H1 (cell line): ENCODE data around the gene DGAT2. TPM values are rescaled to one million over a fixed set of nuclear protein-coding genes. Genes with fewer than 3 reads are reported as not detected.

Source experiments
- CTCF ChIA-PET: fragments of 300-600 bp; sonication (Branson Sonifier 250); formaldehyde crosslinking; loops from one replicate; lab custom pipeline; 2021; ENCODE audit not compliant: partially characterized antibody; lab: Charles Lee
- POLR2A ChIA-PET: fragments of 300-600 bp; sonication (Branson Sonifier 250); formaldehyde crosslinking; loops from one replicate; lab custom pipeline; 2021; ENCODE audit warnings: inconsistent platforms; ENCODE audit not compliant: partially characterized antibody; lab: Charles Lee
- DNase-seq, 2 experiments: peaks; one replicate each; pipeline versions ENCODE4 v3.0.0 to v3.0.0-alpha.2; 2010 to 2022; ENCODE audit warnings: low spot score in 2 of 2, low read depth in 1 of 2, mixed read lengths in 1 of 2
- FAIRE-seq: peaks from 2 replicates; lab custom pipeline; 2011; peaks lifted over from hg19 to GRCh38; lab: Jason Lieb, UNC
- H2AFZ ChIP-seq: 2 replicates; pipeline ENCODE4 v1.8.1; 2012; ENCODE audit warnings: low read length, inconsistent platforms
- H2AK5ac ChIP-seq: 2 replicates; pipeline ENCODE4 v1.6.1; 2013; ENCODE audit warnings: low read depth, low read length
- H2BK120ac ChIP-seq: replicated peaks from 2 replicates; pipeline ENCODE3; 2013; ENCODE audit warnings: low read depth, low read length, inconsistent platforms
- H2BK12ac ChIP-seq: 2 replicates; pipeline ENCODE4 v1.6.1; 2013; ENCODE audit warnings: low read depth, low read length
- H2BK15ac ChIP-seq: 2 replicates; pipeline ENCODE4 v1.6.1; 2013; ENCODE audit warnings: low read length
- H2BK20ac ChIP-seq: 2 replicates; pipeline ENCODE4 v1.6.1; 2013; ENCODE audit warnings: low read length
- H2BK5ac ChIP-seq: 2 replicates; pipeline ENCODE4 v1.6.1; 2013; ENCODE audit warnings: low read depth, low read length
- H3K14ac ChIP-seq: 2 replicates; pipeline ENCODE4 v1.6.1; 2013; ENCODE audit warnings: inconsistent platforms; ENCODE audit not compliant: insufficient read length
- H3K18ac ChIP-seq: 2 replicates; pipeline ENCODE4 v1.6.1; 2013; ENCODE audit warnings: low read length; ENCODE audit errors: extremely low read depth
- H3K23ac ChIP-seq: 2 replicates; pipeline ENCODE4 v1.6.1; 2013; ENCODE audit warnings: inconsistent platforms; ENCODE audit not compliant: insufficient read length
- H3K23me2 ChIP-seq: 2 replicates; pipeline ENCODE4 v1.6.1; 2013; ENCODE audit warnings: low read depth, low read length
- H3K27ac ChIP-seq: 2 replicates; pipeline ENCODE4 v1.6.1; 2011; ENCODE audit warnings: low read depth, low read length, inconsistent platforms
- H3K27me3 ChIP-seq, 4 experiments: replicated peaks in 1 of 4; 1 replicate in 1 of 4; 2 replicates in 3 of 4; pipeline versions ENCODE4 v1.6.1 to v1.8.1; 2011 to 2013; ENCODE audit warnings: low read length in 3 of 4, mild to moderate bottlenecking in 3 of 4, inconsistent platforms in 2 of 4, mixed read lengths in 2 of 4, moderate library complexity in 1 of 4; ENCODE audit not compliant: control insufficient read depth in 3 of 4, insufficient read depth in 3 of 4; ENCODE audit errors: extremely low read depth in 1 of 4
- H3K36me3 ChIP-seq, 4 experiments: 2 replicates each; pipeline versions ENCODE4 v1.6.1 to v1.8.1; 2011 to 2013; ENCODE audit warnings: mild to moderate bottlenecking in 4 of 4, low read length in 3 of 4, moderate library complexity in 2 of 4, control low read depth in 1 of 4, inconsistent platforms in 1 of 4; ENCODE audit not compliant: insufficient read depth in 4 of 4, control insufficient read depth in 2 of 4
- H3K4ac ChIP-seq: replicated peaks from 2 replicates; pipeline ENCODE3; 2013; ENCODE audit warnings: low read length, low read depth, mixed read lengths, inconsistent platforms; ENCODE audit not compliant: insufficient read length
- H3K4me1 ChIP-seq, 4 experiments: replicated peaks in 1 of 4; 1 replicate in 1 of 4; 2 replicates in 3 of 4; pipeline versions ENCODE4 v1.6.1 to v1.8.1; 2011 to 2013; ENCODE audit warnings: low read length in 3 of 4, inconsistent platforms in 2 of 4, mixed read lengths in 1 of 4; ENCODE audit not compliant: insufficient read depth in 4 of 4, control insufficient read depth in 3 of 4
- H3K4me2 ChIP-seq, 2 experiments: 2 replicates each; pipeline versions ENCODE4 v1.6.1 to v1.8.1; 2011 to 2013; ENCODE audit warnings: low read depth in 2 of 2, low read length in 2 of 2, control low read depth in 1 of 2, inconsistent platforms in 1 of 2, mild to moderate bottlenecking in 1 of 2; ENCODE audit not compliant: insufficient read depth in 1 of 2
- H3K4me3 ChIP-seq, 4 experiments: fragments of 200-600, 300-600 bp in 1 of 4; sonication (generic), shearing (Covaris generic), sonication (Bioruptor Twin) in 1 of 4; 2 replicates each; pipeline versions ENCODE4 v1.5.1 to v1.8.1; 2011 to 2016; ENCODE audit warnings: low read length in 4 of 4, low read depth in 3 of 4, control low read depth in 2 of 4, inconsistent platforms in 2 of 4, mild to moderate bottlenecking in 2 of 4, mixed read lengths in 1 of 4, moderate library complexity in 1 of 4; ENCODE audit not compliant: insufficient read depth in 2 of 4; ENCODE audit errors: extremely low read depth in 1 of 4
- H3K56ac ChIP-seq: replicated peaks from 2 replicates; pipeline ENCODE3; 2013; ENCODE audit warnings: low read depth, mild to moderate bottlenecking, mixed read lengths, low read length, inconsistent platforms; ENCODE audit not compliant: insufficient read length
- H3K79me1 ChIP-seq: 2 replicates; pipeline ENCODE4 v1.6.1; 2013; ENCODE audit warnings: low read depth, low read length, control low read depth
- H3K79me2 ChIP-seq, 2 experiments: 2 replicates each; pipeline versions ENCODE4 v1.6.1 to v1.8.1; 2012 to 2013; ENCODE audit warnings: low read length in 2 of 2, mild to moderate bottlenecking in 2 of 2, inconsistent platforms in 1 of 2; ENCODE audit not compliant: insufficient read depth in 2 of 2, control insufficient read depth in 1 of 2
- H3K9ac ChIP-seq, 4 experiments: replicated peaks in 1 of 4; 1 replicate in 1 of 4; 2 replicates in 3 of 4; pipeline versions ENCODE4 v1.6.1 to v1.8.1; 2011 to 2013; ENCODE audit warnings: low read depth in 3 of 4, low read length in 3 of 4, control low read depth in 2 of 4, mild to moderate bottlenecking in 2 of 4, moderate library complexity in 2 of 4, inconsistent platforms in 1 of 4; ENCODE audit errors: extremely low read depth in 1 of 4
- H3K9me3 ChIP-seq, 2 experiments: 2 replicates each; pipeline versions ENCODE4 v1.6.1 to v1.8.1; 2012 to 2013; ENCODE audit warnings: mild to moderate bottlenecking in 2 of 2, moderate library complexity in 2 of 2, control low read depth in 1 of 2, inconsistent platforms in 1 of 2, low read depth in 1 of 2, low read length in 1 of 2, mixed read lengths in 1 of 2; ENCODE audit not compliant: insufficient read depth in 2 of 2
- H4K20me1 ChIP-seq, 2 experiments: replicated peaks in 1 of 2; 2 replicates each; pipeline versions ENCODE3 to v1.8.1; 2011 to 2013; ENCODE audit warnings: inconsistent platforms in 2 of 2, low read length in 2 of 2, mild to moderate bottlenecking in 1 of 2; ENCODE audit not compliant: insufficient read depth in 2 of 2, control insufficient read depth in 1 of 2
- H4K5ac ChIP-seq: 2 replicates; pipeline ENCODE4 v1.6.1; 2013; ENCODE audit warnings: low read length, low read depth, mixed read lengths, inconsistent platforms; ENCODE audit not compliant: insufficient read length
- H4K8ac ChIP-seq: 2 replicates; pipeline ENCODE4 v1.8.0; 2013; ENCODE audit warnings: mild to moderate bottlenecking, moderate library complexity, low read length, inconsistent platforms; ENCODE audit not compliant: insufficient read depth; ENCODE audit errors: extremely low read depth
- H4K91ac ChIP-seq: replicated peaks from 2 replicates; pipeline ENCODE3; 2013; ENCODE audit warnings: low read length, mixed read lengths, inconsistent platforms; ENCODE audit not compliant: insufficient read length
- CTCF ChIP-seq, 3 experiments: IDR thresholded peaks; 1 replicate in 2 of 3; 2 replicates in 1 of 3; pipeline versions ENCODE4 v1.5.1 to v1.6.1; 2011; ENCODE audit warnings: low read length in 3 of 3, mild to moderate bottlenecking in 3 of 3, inconsistent platforms in 2 of 3, low read depth in 1 of 3, moderate library complexity in 1 of 3; ENCODE audit not compliant: insufficient read depth in 1 of 3; ENCODE audit errors: control extremely low read depth in 1 of 3
- E2F6 ChIP-seq: IDR thresholded peaks from 2 replicates; pipeline ENCODE4 v1.6.1; 2012; ENCODE audit warnings: inconsistent platforms
- HDAC6 ChIP-seq: IDR thresholded peaks from one replicate; pipeline ENCODE4 v1.7.1; 2012; ENCODE audit warnings: low read depth, mild to moderate bottlenecking, inconsistent platforms, low read length, moderate library complexity
- SP2 ChIP-seq: IDR thresholded peaks from 2 replicates; pipeline ENCODE4 v1.6.1; 2012; ENCODE audit warnings: mild to moderate bottlenecking, low read length, inconsistent platforms
- WGBS, 2 experiments: shearing (Covaris generic) in 1 of 2; methylation state at CpG; one replicate each; pipeline versions ENCODE4 v1.1.6 to v1.1.7; 2013 to 2015; ENCODE audit warnings: low lambda C conversion rate in 2 of 2, mixed read lengths in 2 of 2, inconsistent platforms in 1 of 2, low coverage in 1 of 2, missing lambda C conversion rate in 1 of 2; ENCODE audit not compliant: insufficient replicate concordance in 2 of 2, insufficient coverage in 1 of 2, insufficient read length in 1 of 2; ENCODE audit errors: extremely low coverage in 1 of 2, missing lambda C conversion rate in 1 of 2; 5-methylcytosine and 5-hydroxymethylcytosine counted together
- polyA plus RNA-seq, 7 experiments: library from polyadenylated mRNA; depleted of rRNA in 3 of 7; stranded (reverse) in 5 of 7; unstranded in 2 of 7; fragments of >200 nt in 5 of 7; fragments of 200-250 nt in 2 of 7; gene quantifications; 1 replicate in 5 of 7; 2 replicates in 1 of 7; 4 replicates in 1 of 7; pipeline versions ENCODE4 v1.2.1 to v1.2.3, GENCODE V29; 2011 to 2013; ENCODE audit warnings: missing spikeins in 2 of 7, mixed read lengths in 2 of 7
- total RNA-seq: library from RNA; stranded (reverse); fragmentation: NEBNext Ultra II Directional; extraction: Animal tissue kit (Norgen Biotek cat#: 25700); gene quantifications from 2 replicates; pipeline ENCODE4 v1.2.1, GENCODE V29; 2021

The DGAT2 gene
- total and polyA plus RNA-seq, 2 of the 8 experiments (the other 6 are each of a cell fraction or from before 2014, with no cell fraction given): 3.2 to 5.9 TPM

- TF ChIP-seq SP2 (no peak), CTCF (IDR thresholded peaks at IDR 0.05; ENCODE audit: control extremely low read depth in 1 of 3, insufficient read depth in 1 of 3, low read depth in 1 of 3, low read length in 3 of 3) (no peak), E2F6 (no peak), HDAC6 (no peak)
- peak overlapping the region; percentile 4; the same call in 1 of the 2 replicates for H4K8ac ChIP-seq
- DNase-seq (no peak), FAIRE-seq (no peak)
- no peak overlapping the region for H3K4me3 ChIP-seq
- no peaks in the 10 kb centered on the region for H4K20me1 ChIP-seq
- H2BK5ac ChIP-seq: no peak overlapping the region
- 0 out of 2 replicates have a peak, but pooled peaks cover 1% of the 10 kb centered on the region for H3K23me2 ChIP-seq
- no peak overlapping the region for H2AFZ ChIP-seq
- H2AK5ac ChIP-seq: no peak overlapping the region
- CTCF ChIA-PET: interaction anchor here (0.9 to 2.3 kb wide), 8 partner anchors 9 to 75 kb away, joined by 3 to 17 read pairs (median 3); no protein-coding TSS in a partner anchor
- H2BK120ac ChIP-seq: no peak overlapping the region
- no peak overlapping the region for H3K27ac ChIP-seq
- H4K5ac ChIP-seq: no peak overlapping the region
- H3K4me1 ChIP-seq: 0 out of 7 replicates have a peak, but pooled peaks cover 0 to 4% (median 0%) of the 10 kb centered on the region in 4 experiments
- H3K14ac ChIP-seq: no peak overlapping the region
- no peak overlapping the region for H3K23ac ChIP-seq
- H3K9ac ChIP-seq: no peak overlapping the region
- 94% methylated on average over 12 of the region's 12 CpGs; no CpG with 5 or more reads in 1 of the 2 experiments for WGBS, 2 experiments
- H3K18ac ChIP-seq: no peak overlapping the region; the same call in 1 of the 2 replicates
- no peak overlapping the region for H3K56ac ChIP-seq
- H3K79me2 ChIP-seq: no peaks in the 10 kb centered on the region
- H3K4me2 ChIP-seq: no peak overlapping the region
- H3K36me3 ChIP-seq: no peaks in the 10 kb centered on the region
- no peak overlapping the region for H2BK20ac ChIP-seq
- POLR2A ChIA-PET: interaction anchor here (0.9 kb wide), 1 partner anchor 393 kb away, joined by 3 read pairs; no protein-coding TSS in a partner anchor
- H2BK12ac ChIP-seq: no peak overlapping the region
- no peaks in the 10 kb centered on the region for H3K27me3 ChIP-seq
- H3K9me3 ChIP-seq: no peaks in the 10 kb centered on the region
- no peaks in the 10 kb centered on the region for H3K79me1 ChIP-seq
- no peak overlapping the region for H3K4ac ChIP-seq
- H4K91ac ChIP-seq: no peak overlapping the region
- H2BK15ac ChIP-seq: no peak overlapping the region
These were observed 24.6 kb downstream of the DGAT2 start for GRCh38 chr11:75792997-75793800.
